ENCODE data around the gene MRPL30.

DNA sequence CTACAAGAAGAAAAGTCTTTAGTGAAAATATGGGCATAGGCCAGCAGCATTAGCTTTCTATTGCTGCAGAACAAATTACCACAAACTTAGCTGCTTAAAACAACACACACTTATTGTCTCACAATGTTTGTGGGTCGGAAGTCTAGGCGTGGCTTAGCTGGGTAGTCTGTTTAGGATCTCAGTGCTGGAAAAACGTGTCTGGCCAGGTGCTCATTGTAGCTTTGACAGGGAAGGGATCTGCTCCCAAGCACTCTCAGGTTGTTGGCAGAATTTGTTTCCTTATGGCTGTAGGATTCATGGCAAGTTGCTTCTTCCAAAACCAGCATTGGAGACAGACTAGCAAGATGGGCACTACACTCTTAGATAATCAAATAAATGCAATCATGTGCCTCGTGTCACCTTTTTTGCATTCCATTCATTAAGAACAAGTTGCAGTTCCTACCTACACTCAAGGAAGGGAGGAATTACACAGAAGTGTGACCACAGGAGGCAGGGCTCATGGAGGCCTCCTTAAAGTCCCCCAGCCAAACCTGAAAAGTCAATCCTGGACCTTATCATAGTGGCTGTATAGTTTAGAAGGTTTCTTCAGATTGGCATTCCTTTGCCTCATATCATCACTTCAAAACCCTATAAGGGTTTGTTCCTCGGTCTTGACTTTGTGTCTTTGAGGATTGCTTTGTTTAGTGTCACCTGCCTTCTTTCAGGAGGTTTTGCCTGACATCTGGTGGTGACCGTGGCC, 17.3 kb downstream of the MRPL30 start:
- TF ChIP-seq FOSL1 (IDR thresholded peaks at IDR 0.05; ENCODE audit: insufficient read depth, low read depth, low read length), result no peak
- TF ChIP-seq, protein P1, sequence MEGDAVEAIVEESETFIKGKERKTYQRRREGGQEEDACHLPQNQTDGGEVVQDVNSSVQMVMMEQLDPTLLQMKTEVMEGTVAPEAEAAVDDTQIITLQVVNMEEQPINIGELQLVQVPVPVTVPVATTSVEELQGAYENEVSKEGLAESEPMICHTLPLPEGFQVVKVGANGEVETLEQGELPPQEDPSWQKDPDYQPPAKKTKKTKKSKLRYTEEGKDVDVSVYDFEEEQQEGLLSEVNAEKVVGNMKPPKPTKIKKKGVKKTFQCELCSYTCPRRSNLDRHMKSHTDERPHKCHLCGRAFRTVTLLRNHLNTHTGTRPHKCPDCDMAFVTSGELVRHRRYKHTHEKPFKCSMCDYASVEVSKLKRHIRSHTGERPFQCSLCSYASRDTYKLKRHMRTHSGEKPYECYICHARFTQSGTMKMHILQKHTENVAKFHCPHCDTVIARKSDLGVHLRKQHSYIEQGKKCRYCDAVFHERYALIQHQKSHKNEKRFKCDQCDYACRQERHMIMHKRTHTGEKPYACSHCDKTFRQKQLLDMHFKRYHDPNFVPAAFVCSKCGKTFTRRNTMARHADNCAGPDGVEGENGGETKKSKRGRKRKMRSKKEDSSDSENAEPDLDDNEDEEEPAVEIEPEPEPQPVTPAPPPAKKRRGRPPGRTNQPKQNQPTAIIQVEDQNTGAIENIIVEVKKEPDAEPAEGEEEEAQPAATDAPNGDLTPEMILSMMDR (IDR thresholded peaks at IDR 0.05; ENCODE audit: control extremely low read depth in 1 of 3, insufficient read depth in 1 of 3, low read depth in 1 of 3, low read length in 3 of 3), result no peak
- TF ChIP-seq RAD21 (IDR thresholded peaks at IDR 0.05 in 1 of 2, conservative IDR thresholded peaks at IDR 0.05 in 1 of 2; ENCODE audit: low read depth in 2 of 2, low read length in 2 of 2), result no peak
